Stimulated activated CD4-positive, alpha-beta T cell treated with anti-CD3 and anti-CD28 coated beads, Interleukin-2, amount 100 ng/mL, for 4 hours (primary cell): ENCODE results near the gene PLOD2.
"Not testable (repeated sequence)": the region's sequence is repeated elsewhere in the genome, so short reads cannot be mapped to it uniquely, and the experiment has no call there.

Source experiments
- DNase-seq: peaks from one replicate; pipeline ENCODE4 v3.0.0-alpha.2; 2020; ENCODE audit warnings: low read depth

The PLOD2 gene

GRCh38 chr3:146138902-146139301 is 22.1 kb downstream of the PLOD2 start:
- DNase-seq: no peak

- DNase-seq: no peak
These were observed 24.3 kb downstream of the PLOD2 start for GRCh38 chr3:146136647-146137046.

GRCh38 chr3:146134348-146135117 is 26.5 kb downstream of the PLOD2 start:
- DNase-seq: no peak

- no peak for DNase-seq
These were observed 27.5 kb downstream of the PLOD2 start for GRCh38 chr3:146133441-146133840.

GRCh38 chr3:146131616-146132410 is 29.2 kb downstream of the PLOD2 start:
- no peak for DNase-seq

GRCh38 chr3:146130881-146131371 is 30.1 kb downstream of the PLOD2 start:
- DNase-seq: no peak

- no peak for DNase-seq
These were observed 31.2 kb downstream of the PLOD2 start for GRCh38 chr3:146129750-146130149.

- no peak for DNase-seq
These were observed 32.0 kb downstream of the PLOD2 start for GRCh38 chr3:146128939-146129338.

GRCh38 chr3:146128179-146128578 is 32.8 kb downstream of the PLOD2 start:
- DNase-seq: no peak

GRCh38 chr3:146125951-146126350 is 35.0 kb downstream of the PLOD2 start:
- DNase-seq: no peak

- no peak for DNase-seq
These were observed 36.7 kb downstream of the PLOD2 start for GRCh38 chr3:146124126-146124801.

- no peak for DNase-seq
These were observed 43.3 kb downstream of the PLOD2 start for GRCh38 chr3:146117406-146118285.

GRCh38 chr3:146115619-146116018 is 45.4 kb downstream of the PLOD2 start:
- DNase-seq: no peak

- not testable (repeated sequence) for DNase-seq
These were observed 47.2 kb downstream of the PLOD2 start for GRCh38 chr3:146113804-146114203.

- DNase-seq: no peak
These were observed 49.6 kb downstream of the PLOD2 start for GRCh38 chr3:146111337-146111736.

GRCh38 chr3:146110161-146110560 is 50.8 kb downstream of the PLOD2 start:
- no peak for DNase-seq

- DNase-seq: no peak
These were observed 54.0 kb downstream of the PLOD2 start for GRCh38 chr3:146106986-146107385.

- no peak for DNase-seq
These were observed 56.9 kb downstream of the PLOD2 start for GRCh38 chr3:146104068-146104467.

GRCh38 chr3:146102885-146103284 is 58.1 kb downstream of the PLOD2 start:
- no peak for DNase-seq

GRCh38 chr3:146101538-146101937 is 59.4 kb downstream of the PLOD2 start:
- no peak for DNase-seq

- DNase-seq: no peak
These were observed 60.0 kb downstream of the PLOD2 start for GRCh38 chr3:146100825-146101444.
